ENCODE data around the gene PITRM1.
A peak's percentile ranks its signal among the peaks of the same experiment; 100 is the strongest.

The PITRM1 gene

DNA sequence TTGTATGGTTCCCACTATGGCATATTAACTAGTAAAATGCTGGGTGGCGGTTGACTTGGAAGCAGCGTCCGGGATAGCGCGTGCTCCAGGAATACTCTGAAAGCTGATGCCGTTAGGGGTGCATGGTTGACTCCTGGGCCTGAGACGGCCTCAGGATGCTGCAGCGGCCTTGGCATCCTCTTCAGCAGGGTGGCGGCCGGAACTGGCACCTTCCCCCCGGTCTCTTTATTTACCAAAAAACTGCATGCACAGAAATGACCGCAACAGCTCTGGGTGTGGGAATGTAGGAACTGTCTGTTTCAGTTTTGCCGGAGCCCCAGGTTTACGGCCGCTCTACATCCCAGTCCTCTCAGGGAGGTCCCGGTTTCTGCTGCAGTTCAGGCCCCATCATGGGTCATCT, 76.4 kb downstream of the PITRM1 start:
- in situ Hi-C loops (cut with MboI; ENCODE audit: low pct_unique_long_range_greater_than_20kb, low sequenced_read_pairs, unreplicated experiment), result no loop called here
- TF ChIP-seq, protein P1, sequence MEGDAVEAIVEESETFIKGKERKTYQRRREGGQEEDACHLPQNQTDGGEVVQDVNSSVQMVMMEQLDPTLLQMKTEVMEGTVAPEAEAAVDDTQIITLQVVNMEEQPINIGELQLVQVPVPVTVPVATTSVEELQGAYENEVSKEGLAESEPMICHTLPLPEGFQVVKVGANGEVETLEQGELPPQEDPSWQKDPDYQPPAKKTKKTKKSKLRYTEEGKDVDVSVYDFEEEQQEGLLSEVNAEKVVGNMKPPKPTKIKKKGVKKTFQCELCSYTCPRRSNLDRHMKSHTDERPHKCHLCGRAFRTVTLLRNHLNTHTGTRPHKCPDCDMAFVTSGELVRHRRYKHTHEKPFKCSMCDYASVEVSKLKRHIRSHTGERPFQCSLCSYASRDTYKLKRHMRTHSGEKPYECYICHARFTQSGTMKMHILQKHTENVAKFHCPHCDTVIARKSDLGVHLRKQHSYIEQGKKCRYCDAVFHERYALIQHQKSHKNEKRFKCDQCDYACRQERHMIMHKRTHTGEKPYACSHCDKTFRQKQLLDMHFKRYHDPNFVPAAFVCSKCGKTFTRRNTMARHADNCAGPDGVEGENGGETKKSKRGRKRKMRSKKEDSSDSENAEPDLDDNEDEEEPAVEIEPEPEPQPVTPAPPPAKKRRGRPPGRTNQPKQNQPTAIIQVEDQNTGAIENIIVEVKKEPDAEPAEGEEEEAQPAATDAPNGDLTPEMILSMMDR (IDR thresholded peaks at IDR 0.05; ENCODE audit: extremely low read depth, insufficient read depth, missing control alignments), result no peak
- no peak for DNase-seq (ENCODE audit: low spot score)

DNA sequence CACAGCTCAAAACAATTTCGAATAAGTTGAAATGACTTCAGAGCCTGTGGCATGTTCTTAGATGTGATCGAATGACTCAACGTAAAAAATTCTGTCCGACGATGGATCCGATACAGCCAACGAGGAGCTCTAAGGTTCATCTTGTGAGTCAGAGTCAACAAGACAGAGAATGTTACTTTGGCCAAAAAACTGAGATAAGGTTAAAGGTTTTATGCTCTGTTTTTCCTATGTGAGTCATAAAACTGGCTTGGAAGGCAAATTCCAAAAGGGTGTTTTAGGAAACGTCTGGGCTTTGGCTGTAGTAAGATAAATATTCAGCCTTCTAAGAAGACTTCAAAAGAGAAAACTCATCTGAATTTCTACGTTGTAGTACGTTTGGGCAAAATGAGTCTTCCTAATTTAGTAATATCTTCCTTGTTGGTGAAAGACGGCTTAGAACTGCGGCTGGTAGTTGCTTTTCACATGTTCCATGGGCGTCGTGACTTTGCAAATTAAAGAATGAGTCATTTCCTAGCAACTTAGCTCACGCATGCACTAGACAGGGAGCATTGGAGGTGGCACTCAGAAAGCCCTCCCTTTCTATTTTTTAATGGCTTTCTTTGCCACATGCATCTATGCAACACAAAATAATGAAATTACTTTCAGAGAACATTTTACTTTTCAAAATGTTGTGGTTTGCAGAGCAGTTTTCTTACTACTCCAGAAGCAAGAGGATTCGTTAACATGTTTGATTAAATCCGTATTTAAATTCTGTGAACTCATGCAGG, 77.0 kb downstream of the PITRM1 start:
- TF ChIP-seq, protein P1 (IDR thresholded peaks at IDR 0.05; ENCODE audit: extremely low read depth, insufficient read depth, missing control alignments), result no peak
- in situ Hi-C loops (cut with MboI; ENCODE audit: low pct_unique_long_range_greater_than_20kb, low sequenced_read_pairs, unreplicated experiment), result no loop called here
- peak; percentile 58 for DNase-seq (ENCODE audit: low spot score)

DNA sequence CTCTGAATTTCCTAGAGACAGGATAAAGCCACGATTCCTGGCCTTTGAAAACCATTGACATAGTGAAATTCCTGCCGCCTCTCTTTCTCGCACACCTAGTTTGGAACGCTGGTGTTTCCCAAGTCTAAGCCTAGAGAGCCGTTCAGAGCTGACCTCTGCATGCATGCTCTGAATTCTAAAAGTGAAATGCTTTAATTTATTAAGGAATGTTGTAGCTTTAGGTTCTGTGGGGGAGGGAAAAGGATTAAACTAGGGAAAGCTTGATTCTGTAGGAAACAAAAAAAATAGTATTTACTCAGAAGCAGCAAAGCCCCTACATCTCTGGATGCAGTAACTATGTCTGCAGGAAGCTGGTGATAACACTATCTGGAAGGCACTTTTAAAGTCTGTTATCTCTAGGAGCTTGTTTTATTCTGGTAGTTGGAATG, 78.0 kb downstream of the PITRM1 start:
- TF ChIP-seq, protein P1 (IDR thresholded peaks at IDR 0.05; ENCODE audit: extremely low read depth, insufficient read depth, missing control alignments), result no peak
- DNase-seq (ENCODE audit: low spot score), result no peak
- in situ Hi-C loops (cut with MboI; ENCODE audit: low pct_unique_long_range_greater_than_20kb, low sequenced_read_pairs, unreplicated experiment), result no loop called here

DNA sequence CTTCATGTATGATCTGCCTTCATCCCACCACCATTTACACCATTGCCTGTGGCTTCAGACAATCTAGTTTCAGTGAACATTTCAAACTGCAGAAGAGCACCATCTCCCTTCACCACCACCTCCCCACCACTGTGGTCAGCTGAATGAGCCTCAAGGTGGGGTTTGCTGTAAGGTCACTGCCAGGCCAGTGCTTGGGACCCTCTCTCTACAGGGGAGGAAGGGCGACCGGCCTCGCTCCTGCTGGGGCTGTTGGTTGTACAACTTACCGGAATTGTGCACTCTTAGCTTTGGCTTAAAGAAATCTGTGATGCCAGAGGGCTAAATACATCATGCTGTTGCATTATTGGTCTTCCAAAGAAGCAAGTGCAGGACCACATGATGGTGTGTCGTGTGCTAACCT, 78.6 kb downstream of the PITRM1 start:
- in situ Hi-C loops (cut with MboI; ENCODE audit: low pct_unique_long_range_greater_than_20kb, low sequenced_read_pairs, unreplicated experiment), result no loop called here
- TF ChIP-seq, protein P1 (IDR thresholded peaks at IDR 0.05; ENCODE audit: extremely low read depth, insufficient read depth, missing control alignments), result no peak
- DNase-seq (ENCODE audit: low spot score), result no peak

DNA sequence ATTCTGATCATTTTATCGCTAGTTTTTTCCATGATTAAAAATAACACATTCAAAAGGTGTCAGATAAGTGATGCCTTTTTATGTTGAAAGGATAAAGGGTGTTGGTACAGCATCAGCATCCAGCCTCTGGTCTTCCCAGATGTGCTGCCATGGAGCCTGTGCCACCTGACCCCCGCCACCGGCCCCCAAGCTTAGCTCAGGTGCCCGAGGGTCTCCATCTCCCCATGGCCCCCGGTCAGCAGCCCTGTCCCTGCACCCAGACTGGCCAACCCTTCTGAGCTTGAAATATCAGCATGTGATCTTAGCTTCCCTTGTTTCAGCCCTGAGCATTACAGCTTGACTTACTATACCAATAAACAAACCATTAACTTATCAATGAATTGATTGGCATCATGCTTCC, 80.7 kb downstream of the PITRM1 start:
- in situ Hi-C loops (cut with MboI; ENCODE audit: low pct_unique_long_range_greater_than_20kb, low sequenced_read_pairs, unreplicated experiment), result no loop called here
- TF ChIP-seq, protein P1 (IDR thresholded peaks at IDR 0.05; ENCODE audit: extremely low read depth, insufficient read depth, missing control alignments), result no peak
- no peak for DNase-seq (ENCODE audit: low spot score)

DNA sequence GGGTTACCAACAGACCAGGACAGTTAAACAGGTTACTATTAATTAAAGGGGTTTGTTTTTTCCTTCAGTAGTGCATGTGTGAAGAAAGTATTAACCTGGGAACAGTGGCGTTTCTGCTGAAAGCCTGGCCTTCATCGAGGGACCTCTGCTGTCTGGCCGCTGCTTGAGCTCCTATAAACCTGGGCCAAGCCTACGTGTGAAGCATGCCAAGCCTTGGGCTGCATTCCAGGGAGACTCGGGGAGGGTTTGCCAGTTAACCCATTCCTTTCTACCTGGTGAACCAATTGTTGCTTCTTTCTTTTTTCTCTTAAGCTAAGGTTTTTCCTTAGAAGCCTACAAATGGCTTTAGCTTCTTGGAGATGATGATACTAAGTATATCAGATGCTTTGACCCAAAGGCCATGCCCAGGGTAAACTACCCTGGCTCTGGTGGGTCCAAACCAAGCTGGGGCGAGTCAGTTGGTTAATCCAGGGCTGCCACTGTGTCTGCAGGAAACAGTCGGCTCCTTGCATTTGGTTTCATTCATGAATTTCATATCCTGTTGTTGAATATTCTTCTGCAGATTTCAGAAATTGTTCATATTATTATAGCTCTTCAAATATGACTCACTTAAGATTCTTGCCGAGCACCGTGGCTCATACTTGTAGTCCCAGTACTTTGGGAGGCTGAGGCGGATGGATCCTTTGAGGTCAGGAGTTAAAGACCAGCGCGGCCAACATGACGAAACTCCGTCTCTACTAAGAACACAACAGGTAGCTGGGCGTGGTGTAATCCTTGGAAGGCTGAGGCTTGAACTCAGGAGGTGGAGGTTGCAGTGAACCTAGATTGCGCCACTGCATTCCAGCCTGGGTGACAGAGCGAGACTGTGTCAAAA, 81.4 kb downstream of the PITRM1 start:
- TF ChIP-seq, protein P1 (IDR thresholded peaks at IDR 0.05; ENCODE audit: extremely low read depth, insufficient read depth, missing control alignments), result no peak
- DNase-seq (ENCODE audit: low spot score), result no peak
- in situ Hi-C loops (cut with MboI; ENCODE audit: low pct_unique_long_range_greater_than_20kb, low sequenced_read_pairs, unreplicated experiment), result no loop called here

Measured in GM13977 (cell line).